SU-DHL-6 (cell line): Measurements from ENCODE around the gene IL12RB2.
"Not testable (repeated sequence)": the region's sequence is repeated elsewhere in the genome, so short reads cannot be mapped to it uniquely, and the experiment has no call there.

Experiments
- H2AFZ ChIP-seq: fragments of 200-600 bp; sonication (generic); 2 replicates; pipeline ENCODE4 v1.6.1; 2014; ENCODE audit warnings: low read depth, mild to moderate bottlenecking, moderate library complexity, mixed read lengths, antibody characterized with exemption, low read length; ENCODE audit not compliant: severe bottlenecking
- H3F3A ChIP-seq: fragments of 200-600 bp; shearing (Covaris generic); 2 replicates; pipeline ENCODE4 v1.6.0; 2016; ENCODE audit warnings: antibody characterized with exemption, mild to moderate bottlenecking; ENCODE audit not compliant: insufficient read depth
- H3K27ac ChIP-seq: fragments of 200-600 bp; sonication (generic); 2 replicates; pipeline ENCODE4 v1.5.1; 2016; ENCODE audit warnings: low read depth, mild to moderate bottlenecking, low read length, moderate library complexity, mixed read lengths
- H3K27me3 ChIP-seq: fragments of 200-600 bp; sonication (generic), shearing (Covaris generic); 2 replicates; pipeline ENCODE4 v1.6.0; 2014; ENCODE audit warnings: mild to moderate bottlenecking, low read length
- H3K36me3 ChIP-seq: fragments of 200-600 bp; sonication (generic); 2 replicates; pipeline ENCODE4 v1.6.1; 2014; ENCODE audit warnings: mild to moderate bottlenecking, low read length, mixed read lengths
- H3K4me2 ChIP-seq: fragments of 300-600, 200-600 bp; shearing (Covaris generic), sonication (generic); 2 replicates; pipeline ENCODE4 v1.6.0; 2014; ENCODE audit warnings: low read length, low read depth, mild to moderate bottlenecking; ENCODE audit not compliant: poor library complexity, severe bottlenecking
- H3K4me3 ChIP-seq: fragments of 200-600 bp; sonication (generic); 2 replicates; pipeline ENCODE4 v1.5.1; 2014; ENCODE audit warnings: antibody characterized with exemption, low read length, mild to moderate bottlenecking, mixed read lengths; ENCODE audit not compliant: insufficient read depth, poor library complexity, severe bottlenecking
- H3K79me2 ChIP-seq: fragments of 200-600 bp; sonication (generic); 2 replicates; pipeline ENCODE4 v1.6.1; 2014; ENCODE audit warnings: mild to moderate bottlenecking, low read length, moderate library complexity; ENCODE audit not compliant: insufficient read depth
- H3K9ac ChIP-seq: fragments of 200-600 bp; sonication (generic); 2 replicates; pipeline ENCODE4 v1.7.0; 2014; ENCODE audit warnings: mild to moderate bottlenecking, low read length
- H3K9me2 ChIP-seq: fragments of 200-600 bp; sonication (generic); replicated peaks from 2 replicates; pipeline ENCODE4 v1.6.1; 2014; ENCODE audit warnings: low read length; ENCODE audit not compliant: insufficient read depth
- H3K9me3 ChIP-seq: fragments of 200-600 bp; sonication (generic); 2 replicates; pipeline ENCODE4 v1.6.1; 2014; ENCODE audit warnings: low read length, mixed read lengths; ENCODE audit not compliant: insufficient read depth
- H4K20me1 ChIP-seq: fragments of 200-600 bp; sonication (generic); 2 replicates; pipeline ENCODE4 v1.6.1; 2014; ENCODE audit warnings: low read depth, mild to moderate bottlenecking, antibody characterized with exemption, low read length, moderate library complexity, mixed read lengths
- CTCF ChIP-seq: fragments of 200-600 bp; sonication (generic); IDR thresholded peaks from one replicate; pipeline ENCODE4 v1.5.1; 2017; ENCODE audit warnings: antibody characterized with exemption, mild to moderate bottlenecking, low read length, moderate library complexity; ENCODE audit not compliant: insufficient read depth, poor library complexity, severe bottlenecking
- EZH2phosphoT487 ChIP-seq: fragments of 200-600 bp; sonication (generic), shearing (Covaris generic); conservative IDR thresholded peaks from 2 replicates; pipeline ENCODE4 v1.6.1; 2018; ENCODE audit warnings: mild to moderate bottlenecking, antibody characterized with exemption, low read length, moderate library complexity, mixed read lengths

The IL12RB2 gene

GRCh38 chr1:67399199-67399993, 91.7 kb downstream of the IL12RB2 start:
- Histone ChIP-seq H3K27me3 (no peaks in the 10 kb centered on the region), H3K27ac (no peak overlapping the region), H3K9me2 (no peaks in the 10 kb centered on the region), H3K79me2 (no peaks in the 10 kb centered on the region), H3K4me2 (no peak overlapping the region), H3K9ac (no peak overlapping the region), H3F3A (peaks cover 13% of the 10 kb centered on the region; the same call in 1 of the 2 replicates), H3K36me3 (no peaks in the 10 kb centered on the region), H2AFZ (no peak overlapping the region), H3K9me3 (no peaks in the 10 kb centered on the region), H3K4me3 (no peak overlapping the region), H4K20me1 (no peaks in the 10 kb centered on the region)
- TF ChIP-seq CTCF (no peak), EZH2phosphoT487 (no peak)

GRCh38 chr1:67400029-67400786, 92.5 kb downstream of the IL12RB2 start:
- H3K79me2 ChIP-seq, H4K20me1 ChIP-seq, H3K27me3 ChIP-seq, H3K4me2 ChIP-seq, H3K9me2 ChIP-seq, H2AFZ ChIP-seq, H3K9ac ChIP-seq, H3K9me3 ChIP-seq, H3K4me3 ChIP-seq, H3K36me3 ChIP-seq, H3K27ac ChIP-seq: not testable (repeated sequence)
- H3F3A ChIP-seq = peaks cover 21% of the 10 kb centered on the region; the same call in 1 of the 2 replicates

GRCh38 chr1:67401443-67401842, 93.8 kb downstream of the IL12RB2 start:
- H3K9ac ChIP-seq = no peak overlapping the region
- no peak for TF ChIP-seq CTCF
- no peak for TF ChIP-seq EZH2phosphoT487
- H3K4me2 ChIP-seq = no peak overlapping the region
- peaks cover 32% of the 10 kb centered on the region; the same call in 1 of the 2 replicates for H3F3A ChIP-seq
- H4K20me1 ChIP-seq = peaks cover 10% of the 10 kb centered on the region; the same call in 1 of the 2 replicates
- no peak overlapping the region for H3K27ac ChIP-seq
- H3K9me3 ChIP-seq = no peaks in the 10 kb centered on the region
- H2AFZ ChIP-seq = no peak overlapping the region
- no peaks in the 10 kb centered on the region for H3K9me2 ChIP-seq
- no peaks in the 10 kb centered on the region for H3K36me3 ChIP-seq
- no peaks in the 10 kb centered on the region for H3K27me3 ChIP-seq
- H3K4me3 ChIP-seq = no peak overlapping the region
- no peaks in the 10 kb centered on the region for H3K79me2 ChIP-seq
